Ishikawa (cell line): ENCODE results near the gene PHF8.

Experiments used
- FOXM1 ChIP-seq: IDR thresholded peaks from 2 replicates; pipeline ENCODE4 v1.6.1; 2012; ENCODE audit warnings: low read depth, borderline replicate concordance
- NFIC ChIP-seq: IDR thresholded peaks from 2 replicates; pipeline ENCODE4 v1.6.1; 2012
- ZBTB7A ChIP-seq: IDR thresholded peaks from 2 replicates; pipeline ENCODE4 v1.6.1; 2012; ENCODE audit warnings: low read depth

DNA sequence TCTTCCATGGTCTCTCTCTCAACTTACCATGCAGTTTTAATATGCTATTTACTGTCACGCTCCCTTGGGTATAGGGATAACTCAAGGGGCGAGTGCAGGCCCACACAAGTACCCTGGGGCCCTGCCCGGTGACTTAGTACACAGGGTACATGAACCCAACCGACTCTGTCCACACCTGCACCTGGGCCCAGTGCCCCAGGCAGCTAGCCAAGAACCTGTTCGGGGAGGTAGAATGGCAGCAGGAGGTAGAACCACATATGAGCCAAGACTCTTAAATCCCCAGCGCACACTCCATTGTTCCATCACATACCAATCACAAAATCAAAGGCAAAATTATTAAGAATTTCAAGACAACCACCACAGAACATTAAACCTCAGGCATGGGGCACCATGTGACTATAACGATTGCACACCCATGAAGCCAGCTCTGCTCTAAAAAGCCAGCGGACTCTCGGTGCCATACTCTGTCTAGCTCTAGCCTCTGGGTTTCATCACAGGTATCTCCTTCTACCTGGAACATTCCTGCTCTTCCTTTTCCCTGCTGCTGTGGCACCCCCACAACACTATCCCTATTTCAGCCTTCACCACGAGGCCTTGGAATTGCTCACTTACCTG is 14.6 kb downstream of the PHF8 start:
- TF ChIP-seq FOXM1 (no peak), ZBTB7A (no peak), NFIC (peak; percentile 92)
